GM12872 (cell line): ENCODE results near the gene ZNF174.

Experiments used
- CTCF ChIP-seq: IDR thresholded peaks from 3 replicates; pipeline ENCODE4 v1.5.1; 2011; ENCODE audit warnings: low read depth, mild to moderate bottlenecking, low read length, moderate library complexity; ENCODE audit not compliant: insufficient read depth

The ZNF174 gene

DNA sequence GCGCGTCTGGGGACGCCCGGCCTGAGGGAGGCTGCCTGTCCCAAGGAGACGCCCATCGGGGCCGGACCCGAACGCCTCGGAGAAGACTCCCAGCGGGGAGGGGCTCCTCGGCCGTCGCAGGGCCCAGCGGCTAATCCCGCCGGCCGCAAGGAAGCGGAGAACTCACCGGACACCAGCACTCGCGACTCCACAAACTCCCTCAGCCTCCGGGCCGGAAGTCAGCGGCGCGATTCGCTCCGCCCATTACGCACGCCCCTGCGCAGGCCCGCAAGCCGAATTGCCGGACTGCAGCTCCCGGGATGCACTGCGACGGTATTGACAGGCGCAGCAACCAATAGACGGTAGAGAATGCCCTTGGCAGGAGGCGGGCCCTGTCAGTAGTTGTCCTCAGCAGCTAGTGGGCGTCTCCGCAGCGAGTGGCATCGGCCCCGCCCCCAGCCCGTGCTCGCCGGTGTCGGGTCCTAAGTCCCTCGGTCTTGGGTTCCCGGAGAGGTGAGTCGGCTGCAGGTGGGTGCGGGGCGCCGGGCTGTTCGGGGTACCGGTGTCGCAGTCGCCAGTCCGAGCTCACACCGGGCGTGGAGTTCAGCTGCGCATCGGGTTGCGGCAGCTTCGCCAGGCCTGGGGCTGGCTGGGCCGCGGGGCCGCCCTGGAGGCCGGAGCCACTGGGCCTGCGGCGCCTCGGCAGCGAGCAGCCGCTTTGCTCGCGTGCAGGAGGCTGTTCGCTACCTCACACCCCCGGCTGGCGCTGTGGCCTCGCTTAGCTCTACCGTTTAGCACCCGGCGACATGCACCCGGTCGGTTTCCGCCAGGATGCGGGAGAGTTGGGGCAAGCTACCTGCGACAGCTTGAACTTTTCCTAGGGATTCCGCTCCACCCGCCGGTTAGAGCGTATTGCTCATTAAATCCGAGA, at the start of gene ZNF174, which contains the start of gene ZSCAN32:
Gene ZNF174, plus strand, starts transcription at position 437 of the 910 bp plus-strand sequence. CDS start 790 bp downstream, outside the sequence.
Gene ZSCAN32, minus strand, starts transcription at position 226 of the 910 bp plus-strand sequence. CDS start 3,447 bp downstream, outside the sequence.
- no peak for TF ChIP-seq CTCF

GRCh38 chr16:3355589-3355988, 45.4 kb upstream of the ZNF174 start, which contains the start of gene OR2C1:
Gene OR2C1 (plus strand): TSS chr16:3355889. CDS start chr16:3355941, 52 bp downstream.
- TF ChIP-seq CTCF, result no peak

DNA sequence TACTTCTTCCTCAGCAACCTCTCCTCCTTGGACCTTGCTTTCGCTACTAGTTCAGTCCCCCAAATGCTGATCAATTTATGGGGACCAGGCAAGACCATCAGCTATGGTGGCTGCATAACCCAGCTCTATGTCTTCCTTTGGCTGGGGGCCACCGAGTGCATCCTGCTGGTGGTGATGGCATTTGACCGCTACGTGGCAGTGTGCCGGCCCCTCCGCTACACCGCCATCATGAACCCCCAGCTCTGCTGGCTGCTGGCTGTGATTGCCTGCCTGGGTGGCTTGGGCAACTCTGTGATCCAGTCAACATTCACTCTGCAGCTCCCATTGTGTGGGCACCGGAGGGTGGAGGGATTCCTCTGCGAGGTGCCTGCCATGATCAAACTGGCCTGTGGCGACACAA, 44.9 kb upstream of the ZNF174 start:
- TF ChIP-seq CTCF, result no peak

DNA sequence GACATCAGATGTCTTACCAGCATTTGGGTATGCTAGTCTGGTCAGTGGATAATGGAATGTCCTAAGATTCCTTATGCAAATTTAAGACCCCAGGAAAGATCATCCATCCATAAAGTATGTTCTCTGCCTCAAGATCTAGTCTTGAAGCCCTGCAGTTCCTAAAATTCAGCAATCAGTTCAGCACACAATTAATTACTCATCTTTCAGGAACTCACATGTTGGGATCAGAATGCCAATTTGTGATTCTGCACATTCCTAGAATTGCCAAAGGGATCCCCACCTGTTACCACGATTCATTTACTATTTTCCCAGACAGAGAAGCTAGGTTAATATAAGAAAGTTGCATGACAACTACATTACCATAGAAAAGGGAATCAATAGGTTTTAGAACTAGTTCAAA, 42.1 kb upstream of the ZNF174 start:
- TF ChIP-seq CTCF, result no peak

DNA sequence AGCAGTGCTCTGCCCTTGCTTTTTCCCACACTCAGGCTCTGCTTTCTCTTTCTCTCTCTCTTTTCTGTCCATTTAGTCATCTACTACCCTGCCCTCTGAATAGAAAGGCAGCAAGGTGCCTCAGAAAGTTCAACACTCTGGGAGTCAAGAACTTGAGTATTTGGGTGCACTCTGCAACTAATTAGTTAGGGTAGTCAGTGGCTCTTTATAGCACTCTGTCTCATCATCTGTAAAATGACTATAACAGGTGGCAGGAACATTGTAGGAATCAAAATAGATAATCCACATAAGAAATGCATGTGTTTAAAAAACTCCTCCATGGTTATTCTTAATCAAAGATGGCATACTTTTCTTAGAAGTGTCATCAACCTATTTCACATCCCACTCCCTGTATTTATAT, 38.1 kb upstream of the ZNF174 start:
- TF ChIP-seq CTCF, result no peak

GRCh38 chr16:3363793-3364192, 37.2 kb upstream of the ZNF174 start:
- TF ChIP-seq CTCF, result no peak

- TF ChIP-seq CTCF, result no peak
Observed at GRCh38 chr16:3364774-3365427, 36.1 kb upstream of the ZNF174 start.
